Hematopoietic multipotent progenitor cell treated with erythropoietin and hydrocortisone succinate and interleukin-3 and kit ligand, for 4 days (in vitro differentiated cells): ENCODE data around the gene ZBTB40.

Experiments
- DNase-seq: peaks from one replicate; pipeline ENCODE4 v3.0.0-alpha.2; 2015

ZBTB40 gene

GRCh38 chr1:22507587-22507986 lies 55.9 kb downstream of the ZBTB40 start:
- DNase-seq: no peak

DNA sequence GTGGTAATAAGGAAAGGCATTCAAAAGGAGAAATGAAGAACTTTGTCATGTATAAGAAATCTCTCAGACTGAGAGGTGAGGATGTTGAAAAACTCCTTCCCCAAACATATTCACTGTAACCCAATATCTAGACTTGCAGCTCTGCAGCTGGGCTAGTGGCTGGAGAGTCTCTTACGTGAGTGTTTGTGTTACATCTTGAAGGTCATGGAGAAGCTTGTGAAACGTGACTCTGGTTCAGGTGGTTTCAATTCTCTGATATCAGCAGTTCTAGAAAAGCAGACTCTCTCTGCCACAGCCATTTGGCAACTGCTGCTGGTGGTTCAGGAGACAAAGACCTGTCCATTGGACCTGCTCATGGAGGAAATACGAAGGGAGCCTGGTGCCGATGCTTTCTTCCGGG lies 56.7 kb downstream of the ZBTB40 start:
- no peak for DNase-seq

DNA sequence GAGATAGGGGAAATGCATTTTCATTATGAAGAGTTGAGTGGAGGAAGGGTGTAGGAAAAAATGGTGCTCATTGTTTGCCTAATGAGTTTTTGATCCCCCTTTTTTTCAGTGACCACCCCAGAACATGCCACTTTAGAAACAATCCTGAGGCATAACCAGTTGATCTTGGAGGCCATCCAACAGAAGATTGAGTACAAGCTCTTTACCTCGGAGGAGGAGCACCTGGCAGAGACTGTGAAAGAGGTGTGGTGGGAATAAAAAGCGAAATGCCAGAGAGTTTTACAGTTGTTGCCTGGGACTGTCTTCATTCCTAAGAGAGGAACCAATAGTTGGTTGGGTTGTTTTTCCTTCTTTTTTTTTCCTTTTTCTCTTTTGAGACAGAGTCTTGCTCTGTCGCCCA lies 57.3 kb downstream of the ZBTB40 start:
- DNase-seq: no peak

DNA sequence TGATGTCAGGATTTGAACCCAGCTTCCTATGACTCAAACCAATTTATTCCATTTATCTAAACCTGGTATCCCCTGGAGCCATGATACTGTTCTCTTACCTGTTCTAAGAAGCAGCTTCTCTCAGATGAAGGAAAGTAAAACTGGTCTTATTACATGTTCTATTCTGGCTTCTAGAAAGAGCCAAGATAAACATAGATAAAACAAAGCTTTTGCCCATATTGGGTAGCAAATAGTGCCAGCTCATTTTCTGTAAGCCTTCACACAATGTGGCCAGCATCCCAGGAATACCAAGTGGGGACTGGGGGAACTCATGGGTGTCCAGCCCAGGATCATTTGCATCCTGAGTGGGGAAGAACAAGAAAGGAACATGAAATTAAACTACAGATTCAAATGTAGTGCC lies 58.2 kb downstream of the ZBTB40 start:
- no peak for DNase-seq

DNA sequence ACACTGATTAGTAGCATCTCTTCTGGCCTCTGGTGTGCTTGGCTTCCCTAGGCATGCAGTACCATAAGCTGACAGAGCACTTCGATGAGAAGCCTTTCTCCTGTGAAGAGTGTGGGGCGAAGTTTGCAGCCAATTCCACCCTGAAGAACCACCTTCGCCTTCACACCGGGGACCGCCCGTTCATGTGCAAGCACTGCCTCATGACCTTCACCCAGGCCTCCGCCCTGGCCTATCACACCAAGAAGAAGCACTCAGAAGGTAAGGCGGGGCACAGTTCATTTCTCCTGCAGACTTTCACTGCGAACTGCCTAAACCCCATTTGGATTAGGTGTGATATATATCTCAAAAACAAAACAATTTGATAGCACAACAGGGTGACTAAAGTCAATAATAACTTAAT lies 61.2 kb downstream of the ZBTB40 start:
- DNase-seq: no peak

DNA sequence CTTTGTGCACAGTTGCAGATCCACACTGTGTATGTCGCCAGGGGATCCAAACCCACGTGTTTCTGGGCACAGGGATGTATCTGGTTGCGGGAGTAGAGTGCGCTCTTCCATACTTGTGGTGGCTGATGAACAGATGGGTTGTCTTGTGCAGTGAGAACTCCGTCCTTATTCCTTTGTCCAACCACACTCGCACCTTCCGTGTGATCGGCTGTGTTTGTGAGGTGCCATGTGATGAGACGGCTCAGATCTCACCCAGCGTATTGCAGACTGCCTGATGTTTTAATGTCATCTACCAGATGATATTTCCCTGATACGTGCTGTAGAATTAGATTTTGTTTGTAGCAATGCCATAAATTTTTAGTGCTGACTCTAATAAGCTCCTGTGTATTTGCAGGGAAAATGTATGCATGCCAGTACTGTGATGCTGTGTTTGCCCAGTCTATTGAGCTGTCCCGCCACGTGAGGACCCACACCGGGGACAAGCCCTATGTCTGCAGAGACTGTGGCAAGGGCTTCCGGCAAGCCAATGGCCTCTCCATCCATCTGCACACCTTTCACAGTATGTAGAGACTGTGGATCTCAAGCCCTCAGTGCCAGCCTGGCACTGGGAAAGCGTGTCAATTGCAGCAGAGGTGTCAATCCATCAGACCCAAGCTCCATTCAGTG lies 65.4 kb downstream of the ZBTB40 start:
- DNase-seq: no peak

DNA sequence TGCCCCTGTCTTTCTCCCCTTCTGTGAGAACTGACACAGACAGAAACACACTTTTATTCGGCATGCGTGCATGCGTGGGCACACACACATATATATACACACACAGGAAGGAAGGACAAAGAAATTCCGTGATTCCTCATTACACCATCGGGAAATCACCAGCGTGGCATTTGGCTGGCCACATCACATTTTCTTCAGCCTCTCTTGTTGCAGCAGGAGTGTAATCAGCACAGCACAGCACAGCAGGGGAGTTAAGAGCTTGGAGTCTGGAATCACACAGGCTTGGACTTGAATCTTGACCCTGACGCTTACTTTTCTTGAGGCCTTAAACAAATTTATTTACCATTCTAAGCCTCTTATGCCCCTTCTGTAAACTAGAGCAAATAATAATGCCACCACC lies 66.3 kb downstream of the ZBTB40 start:
- no peak for DNase-seq

- DNase-seq: no peak
These were observed 66.7 kb downstream of the ZBTB40 start for GRCh38 chr1:22518379-22518778.

- DNase-seq: no peak
These were observed 69.2 kb downstream of the ZBTB40 start for GRCh38 chr1:22520871-22521270.

GRCh38 chr1:22521692-22522091 lies 70.0 kb downstream of the ZBTB40 start:
- no peak for DNase-seq

GRCh38 chr1:22522221-22522743 lies 70.6 kb downstream of the ZBTB40 start:
- no peak for DNase-seq

- no peak for DNase-seq
These were observed 72.8 kb downstream of the ZBTB40 start for GRCh38 chr1:22524481-22524880.

DNA sequence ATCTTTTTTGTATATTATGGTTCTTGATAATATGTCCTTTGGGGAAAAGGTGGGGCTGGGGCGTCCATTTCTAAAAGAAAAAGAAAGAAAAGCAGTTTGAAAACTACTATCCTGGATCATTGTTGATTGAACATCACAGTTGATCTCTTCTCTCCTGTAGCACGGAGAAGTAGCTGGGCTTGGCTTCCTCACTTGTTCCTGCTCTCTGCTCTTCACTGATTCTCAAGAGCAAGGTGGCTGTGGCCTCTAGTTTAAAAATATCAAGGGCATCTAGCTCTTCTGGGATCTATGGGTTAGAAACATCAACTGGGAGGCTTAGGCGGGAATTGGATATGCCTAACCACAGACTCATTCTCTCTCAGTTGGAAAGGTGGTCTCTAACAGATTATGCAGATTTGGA lies 73.6 kb downstream of the ZBTB40 start:
- DNase-seq: no peak

DNA sequence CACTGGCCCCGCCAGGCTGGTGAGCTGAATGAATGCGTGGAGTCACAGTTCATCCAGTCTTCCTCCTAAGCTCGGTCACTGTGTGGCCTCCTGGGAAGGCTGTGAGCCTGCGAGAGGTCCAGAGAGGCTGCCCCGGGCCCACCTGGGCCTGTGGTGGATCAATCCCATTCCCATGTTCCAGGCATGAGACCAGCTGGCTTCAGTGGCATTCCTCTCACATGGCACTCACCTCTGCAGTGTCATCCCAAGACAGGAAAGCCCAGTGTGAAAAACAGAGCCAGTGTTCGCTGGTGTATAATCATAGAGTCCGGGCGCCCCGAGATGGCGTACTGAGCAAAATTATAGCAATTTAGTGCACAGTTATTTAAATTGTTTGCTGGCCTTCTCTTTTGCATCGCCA lies 74.0 kb downstream of the ZBTB40 start:
- no peak for DNase-seq

DNA sequence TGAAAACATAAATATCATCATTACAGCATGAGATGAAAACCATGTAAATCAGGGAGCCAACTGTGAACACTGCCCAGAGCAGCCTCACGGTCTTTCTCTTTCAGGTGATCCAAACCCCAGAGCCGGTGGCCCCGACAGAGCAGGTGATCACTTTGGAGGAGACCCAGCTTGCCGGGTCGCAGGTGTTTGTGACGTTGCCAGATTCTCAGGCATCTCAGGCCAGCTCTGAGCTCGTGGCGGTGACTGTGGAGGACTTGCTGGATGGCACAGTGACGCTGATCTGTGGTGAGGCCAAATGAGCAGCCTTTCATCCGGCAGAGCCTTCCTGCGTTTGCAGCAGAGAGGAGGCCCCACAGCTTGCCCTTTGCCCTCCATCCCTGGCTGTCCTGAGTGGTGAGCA lies 74.4 kb downstream of the ZBTB40 start:
- no peak for DNase-seq

- no peak for DNase-seq
These were observed 75.0 kb downstream of the ZBTB40 start for GRCh38 chr1:22526677-22527076.

DNA sequence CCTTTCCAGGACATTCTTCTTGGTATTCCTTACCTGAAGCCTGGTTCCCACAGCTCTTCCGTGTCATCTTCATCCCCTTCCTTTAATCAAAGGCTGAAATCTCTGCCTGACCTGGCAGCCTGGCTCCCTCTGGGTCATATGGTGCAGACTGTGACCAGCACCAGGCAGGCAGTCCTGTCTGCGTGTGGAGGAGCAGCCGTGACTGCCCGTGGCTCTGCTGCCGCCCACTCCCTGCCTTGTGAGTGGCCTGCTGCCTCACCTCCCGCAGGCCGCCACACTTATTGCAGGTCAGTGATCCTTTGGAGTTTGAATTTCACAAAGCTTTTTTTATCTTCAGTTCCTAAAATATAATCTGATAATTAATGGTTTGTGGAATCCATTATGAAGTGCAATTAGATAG lies 75.5 kb downstream of the ZBTB40 start:
- no peak for DNase-seq

- no peak for DNase-seq
These were observed 76.1 kb downstream of the ZBTB40 start for GRCh38 chr1:22527555-22528296.

- no peak for DNase-seq
These were observed 76.8 kb downstream of the ZBTB40 start for GRCh38 chr1:22528451-22528850.

DNA sequence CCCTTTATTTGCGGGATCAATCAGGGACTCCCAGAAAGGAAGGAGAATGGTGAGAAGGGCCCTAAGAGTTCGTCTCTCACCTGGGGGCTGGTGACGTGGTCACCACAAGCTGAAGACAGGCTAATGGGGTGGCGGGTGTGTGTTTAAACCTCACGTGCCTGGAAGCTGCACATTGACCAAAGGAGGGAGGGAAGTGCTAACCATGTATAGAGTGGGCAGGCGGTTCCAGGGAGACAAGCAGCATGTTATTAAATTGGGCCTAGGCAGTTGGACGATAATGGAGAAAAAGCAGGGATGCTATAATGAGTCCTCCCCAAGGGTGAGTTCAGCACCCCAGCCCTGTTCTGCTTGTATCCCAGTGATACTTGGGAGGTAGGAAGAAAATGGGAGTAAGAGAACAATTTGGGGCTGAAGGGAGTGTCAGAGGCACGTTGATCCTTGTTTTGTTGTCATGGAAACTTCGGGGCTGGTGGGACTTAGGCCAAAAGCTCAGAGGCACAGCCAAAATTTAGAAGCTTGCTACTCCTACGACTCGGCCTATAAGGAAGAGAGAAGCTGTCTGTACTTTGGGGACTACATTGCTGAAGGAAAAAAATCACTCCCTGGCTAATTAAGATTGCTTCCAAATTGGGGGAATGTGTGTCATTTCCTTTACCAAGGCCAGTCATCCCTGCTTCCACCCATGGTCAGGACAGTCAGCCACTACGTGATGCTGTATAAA lies 78.4 kb downstream of the ZBTB40 start:
- no peak for DNase-seq

GRCh38 chr1:22530715-22531114 lies 79.1 kb downstream of the ZBTB40 start:
- DNase-seq: no peak

DNA sequence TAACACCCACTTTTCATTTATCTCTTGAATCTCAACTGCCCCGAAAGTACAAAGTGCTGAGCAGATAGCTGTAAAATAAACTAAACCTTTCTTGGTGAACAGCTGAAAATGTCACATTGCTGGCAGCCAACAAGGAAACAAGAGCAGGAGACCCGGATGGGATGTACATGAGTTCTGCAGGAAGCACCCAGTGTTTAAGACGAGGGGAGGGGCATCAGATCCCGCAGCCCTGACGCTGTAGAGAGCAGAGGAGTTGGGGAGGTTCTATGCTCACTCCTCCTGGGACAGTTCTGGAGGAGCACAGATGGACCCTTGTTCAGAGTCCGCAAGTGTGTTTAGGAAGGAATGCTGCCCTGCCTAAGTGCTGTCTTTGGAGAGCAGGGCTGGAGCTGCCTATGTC lies 79.6 kb downstream of the ZBTB40 start:
- no peak for DNase-seq

- no peak for DNase-seq
These were observed 81.7 kb downstream of the ZBTB40 start for GRCh38 chr1:22533244-22533895.
